Measurements from ENCODE around the gene KCNQ1OT1.

The KCNQ1OT1 gene

GRCh38 chr11:2699531-2700414 is at the start of gene KCNQ1OT1:
Gene KCNQ1OT1, minus strand, starts transcription at chr11:2699994.
- DNase-seq, result peak; percentile 67 to 85

- no peak for DNase-seq
Measured at GRCh38 chr11:2748814-2749554, 49.2 kb upstream of the KCNQ1OT1 start.

- peak in 1 of 2 experiments; percentile 59 for DNase-seq
Measured at GRCh38 chr11:2748061-2748813, 48.4 kb upstream of the KCNQ1OT1 start.

- DNase-seq, result no peak
Measured at GRCh38 chr11:2747248-2748027, 47.6 kb upstream of the KCNQ1OT1 start.

- DNase-seq, result peak in 1 of 2 experiments; percentile 5
Measured at GRCh38 chr11:2746401-2747247, 46.8 kb upstream of the KCNQ1OT1 start.

GRCh38 chr11:2745511-2745910 is 45.7 kb upstream of the KCNQ1OT1 start:
- no peak for DNase-seq

- DNase-seq, result peak; percentile 18 to 71
Measured at GRCh38 chr11:2744166-2744565, 44.4 kb upstream of the KCNQ1OT1 start.

- DNase-seq, result peak in 1 of 2 experiments; percentile 6
Measured at GRCh38 chr11:2743427-2744110, 43.8 kb upstream of the KCNQ1OT1 start.

- DNase-seq, result no peak
Measured at GRCh38 chr11:2742611-2743426, 43.0 kb upstream of the KCNQ1OT1 start.

- DNase-seq, result no peak
Measured at GRCh38 chr11:2742201-2742600, 42.4 kb upstream of the KCNQ1OT1 start.

GRCh38 chr11:2741377-2742131 is 41.8 kb upstream of the KCNQ1OT1 start:
- no peak for DNase-seq

GRCh38 chr11:2741006-2741376 is 41.2 kb upstream of the KCNQ1OT1 start:
- DNase-seq, result no peak

- no peak for DNase-seq
Measured at GRCh38 chr11:2740275-2740940, 40.6 kb upstream of the KCNQ1OT1 start.

- no peak for DNase-seq
Measured at GRCh38 chr11:2739531-2740274, 39.9 kb upstream of the KCNQ1OT1 start.

GRCh38 chr11:2738551-2739431 is 39.0 kb upstream of the KCNQ1OT1 start:
- no peak for DNase-seq

- DNase-seq, result no peak
Measured at GRCh38 chr11:2737866-2738265, 38.1 kb upstream of the KCNQ1OT1 start.

- no peak for DNase-seq
Measured at GRCh38 chr11:2737226-2737590, 37.4 kb upstream of the KCNQ1OT1 start.

All from NCI-H524 (cell line).